ENCODE results near the gene SYNE3. TPM values are rescaled to one million over a fixed set of nuclear protein-coding genes. Genes with fewer than 3 reads are reported as not detected.

Gene SYNE3
- total RNA-seq, 5 donors from 2014 or later (not counting 1 experiment from before 2014, with no cell fraction given), result 55.6 to 92.3 (median 77.8) TPM

- Histone ChIP-seq H3K27ac (ENCODE audit: low read length) (no peak overlapping the region), H3K9me3 (peaks cover 2% of the 10 kb centered on the region), H3K4me1 (ENCODE audit: control insufficient read depth in 1 of 2, extremely low read depth in 1 of 2, insufficient read depth in 2 of 2, low read length in 2 of 2) (peaks cover 15 to 41% of the 10 kb centered on the region in 2 experiments), H3K4me3 (ENCODE audit: control insufficient read depth in 1 of 2, extremely low read depth in 1 of 2, low read length in 1 of 2) (no peak overlapping the region), H3K27me3 (replicated peaks in 1 of 2; ENCODE audit: control insufficient read depth in 2 of 2, extremely low read depth in 1 of 2, insufficient read depth in 2 of 2, low read length in 1 of 2) (no peaks in the 10 kb centered on the region), H3K36me3 (ENCODE audit: control insufficient read depth in 2 of 2, extremely low read depth in 1 of 2, insufficient read depth in 1 of 2, low read length in 1 of 2) (peaks cover 3 to 9% of the 10 kb centered on the region in 2 donors)
- ChIA-PET POLR2A (no interaction called here), CTCF (no interaction called here)
- DNase-seq (no peak), ATAC-seq (replicated peaks in 1 of 4) (no peak)
- Mint-ChIP-seq H3K36me3 (peaks cover 25% of the 10 kb centered on the region), H3K4me3 (no peak overlapping the region), H3K4me1 (peaks cover 55 to 79% (median 74%) of the 10 kb centered on the region in 3 donors), H3K27me3 (no peaks in the 10 kb centered on the region), H3K9me3 (peaks cover 0 to 8% (median 0%) of the 10 kb centered on the region in 3 donors), H3K27ac (peak overlapping the region in 1 of 2 donors; percentile 52)
- WGBS (ENCODE audit: insufficient coverage), result 93% methylated on average over 1 of the region's 2 CpGs
These were observed 24.4 kb downstream of the SYNE3 start for GRCh38 chr14:95491936-95492608.

- peaks cover 4 to 34% of the 10 kb centered on the region in 2 experiments for H3K4me1 ChIP-seq (ENCODE audit: control insufficient read depth in 1 of 2, extremely low read depth in 1 of 2, insufficient read depth in 2 of 2, low read length in 2 of 2)
- H3K4me3 ChIP-seq (ENCODE audit: control insufficient read depth in 1 of 2, extremely low read depth in 1 of 2, low read length in 1 of 2), result no peak overlapping the region
- H3K4me1 Mint-ChIP-seq, result peaks cover 55 to 78% (median 70%) of the 10 kb centered on the region in 3 donors
- peak overlapping the region; percentile 15 to 49 for H3K27ac Mint-ChIP-seq
- POLR2A ChIA-PET, result no interaction called here
- H3K4me3 Mint-ChIP-seq, result no peak overlapping the region
- peaks cover 26% of the 10 kb centered on the region for H3K36me3 Mint-ChIP-seq
- no peak for DNase-seq
- H3K27ac ChIP-seq (ENCODE audit: low read length), result no peak overlapping the region
- no peaks in the 10 kb centered on the region for H3K27me3 ChIP-seq (replicated peaks in 1 of 2; ENCODE audit: control insufficient read depth in 2 of 2, extremely low read depth in 1 of 2, insufficient read depth in 2 of 2, low read length in 1 of 2)
- peaks cover 0 to 8% (median 0%) of the 10 kb centered on the region in 3 donors for H3K9me3 Mint-ChIP-seq
- 98% methylated on average over 6 of the region's 10 CpGs for WGBS (ENCODE audit: insufficient coverage)
- peaks cover 4 to 12% of the 10 kb centered on the region in 2 donors for H3K36me3 ChIP-seq (ENCODE audit: control insufficient read depth in 2 of 2, extremely low read depth in 1 of 2, insufficient read depth in 1 of 2, low read length in 1 of 2)
- peaks cover 2% of the 10 kb centered on the region for H3K9me3 ChIP-seq
- CTCF ChIA-PET, result no interaction called here
- ATAC-seq (replicated peaks in 1 of 4), result no peak
- H3K27me3 Mint-ChIP-seq, result no peaks in the 10 kb centered on the region
These were observed 25.6 kb downstream of the SYNE3 start for GRCh38 chr14:95490727-95491451.

GRCh38 chr14:95490138-95490509 lies 26.3 kb downstream of the SYNE3 start:
- Histone ChIP-seq H3K27me3 (replicated peaks in 1 of 2; ENCODE audit: control insufficient read depth in 2 of 2, extremely low read depth in 1 of 2, insufficient read depth in 2 of 2, low read length in 1 of 2) (no peaks in the 10 kb centered on the region), H3K27ac (ENCODE audit: low read length) (no peak overlapping the region), H3K4me3 (ENCODE audit: control insufficient read depth in 1 of 2, extremely low read depth in 1 of 2, low read length in 1 of 2) (no peak overlapping the region), H3K9me3 (peaks cover 2% of the 10 kb centered on the region), H3K36me3 (ENCODE audit: control insufficient read depth in 2 of 2, extremely low read depth in 1 of 2, insufficient read depth in 1 of 2, low read length in 1 of 2) (peaks cover 3 to 12% of the 10 kb centered on the region in 2 donors), H3K4me1 (ENCODE audit: control insufficient read depth in 1 of 2, extremely low read depth in 1 of 2, insufficient read depth in 2 of 2, low read length in 2 of 2) (peaks cover 0 to 28% of the 10 kb centered on the region in 2 experiments)
- Mint-ChIP-seq H3K27ac (peak overlapping the region in 1 of 2 donors; percentile 49), H3K4me1 (peaks cover 54 to 77% (median 69%) of the 10 kb centered on the region in 3 donors), H3K4me3 (no peak overlapping the region), H3K36me3 (peaks cover 22% of the 10 kb centered on the region), H3K9me3 (peaks cover 0 to 8% (median 0%) of the 10 kb centered on the region in 3 donors), H3K27me3 (no peaks in the 10 kb centered on the region)
- ChIA-PET CTCF (interaction anchor here in 1 of 2 donors (1.1 kb wide), 1 partner anchor 38 kb away, joined by 3 read pairs; no protein-coding TSS in a partner anchor), POLR2A (no interaction called here)
- DNase-seq, result no peak
- WGBS (ENCODE audit: insufficient coverage), result 100% methylated on average over 3 of the region's 5 CpGs
- ATAC-seq (replicated peaks in 1 of 4), result no peak

- Mint-ChIP-seq H3K27ac (peak overlapping the region; percentile 27 to 66), H3K4me3 (no peak overlapping the region), H3K4me1 (peaks cover 51 to 76% (median 67%) of the 10 kb centered on the region in 3 donors), H3K9me3 (peaks cover 0 to 8% (median 0%) of the 10 kb centered on the region in 3 donors), H3K27me3 (no peaks in the 10 kb centered on the region), H3K36me3 (peaks cover 24% of the 10 kb centered on the region)
- ChIA-PET POLR2A (no interaction called here), CTCF (interaction anchor here in 1 of 2 donors (1.1 kb wide), 1 partner anchor 37 kb away, joined by 3 read pairs; no protein-coding TSS in a partner anchor)
- no peak overlapping the region for H3K4me3 ChIP-seq (ENCODE audit: control insufficient read depth in 1 of 2, extremely low read depth in 1 of 2, low read length in 1 of 2)
- ATAC-seq (replicated peaks in 1 of 4) (no peak), DNase-seq (no peak)
- H3K9me3 ChIP-seq, result peaks cover 2% of the 10 kb centered on the region
- H3K4me1 ChIP-seq (ENCODE audit: control insufficient read depth in 1 of 2, extremely low read depth in 1 of 2, insufficient read depth in 2 of 2, low read length in 2 of 2), result peaks cover 0 to 24% of the 10 kb centered on the region in 2 experiments
- H3K27me3 ChIP-seq (replicated peaks in 1 of 2; ENCODE audit: control insufficient read depth in 2 of 2, extremely low read depth in 1 of 2, insufficient read depth in 2 of 2, low read length in 1 of 2), result no peaks in the 10 kb centered on the region
- no CpG with 5 or more reads among the region's 9 CpGs for WGBS (ENCODE audit: insufficient coverage)
- peaks cover 3 to 15% of the 10 kb centered on the region in 2 donors for H3K36me3 ChIP-seq (ENCODE audit: control insufficient read depth in 2 of 2, extremely low read depth in 1 of 2, insufficient read depth in 1 of 2, low read length in 1 of 2)
- no peak overlapping the region for H3K27ac ChIP-seq (ENCODE audit: low read length)
These were observed 27.0 kb downstream of the SYNE3 start for GRCh38 chr14:95489214-95490137.

GRCh38 chr14:95488376-95489213 lies 27.9 kb downstream of the SYNE3 start:
- Mint-ChIP-seq H3K27ac (peak overlapping the region; percentile 57 to 66), H3K27me3 (no peaks in the 10 kb centered on the region), H3K36me3 (peaks cover 22% of the 10 kb centered on the region), H3K4me3 (no peak overlapping the region), H3K9me3 (peaks cover 0 to 8% (median 0%) of the 10 kb centered on the region in 3 donors), H3K4me1 (peaks cover 53 to 80% (median 68%) of the 10 kb centered on the region in 3 donors)
- Histone ChIP-seq H3K27me3 (replicated peaks in 1 of 2; ENCODE audit: control insufficient read depth in 2 of 2, extremely low read depth in 1 of 2, insufficient read depth in 2 of 2, low read length in 1 of 2) (no peaks in the 10 kb centered on the region), H3K9me3 (peaks cover 2% of the 10 kb centered on the region), H3K36me3 (ENCODE audit: control insufficient read depth in 2 of 2, extremely low read depth in 1 of 2, insufficient read depth in 1 of 2, low read length in 1 of 2) (peaks cover 3 to 16% of the 10 kb centered on the region in 2 donors), H3K4me1 (ENCODE audit: control insufficient read depth in 1 of 2, extremely low read depth in 1 of 2, insufficient read depth in 2 of 2, low read length in 2 of 2) (peaks cover 0 to 28% of the 10 kb centered on the region in 2 experiments), H3K27ac (ENCODE audit: low read length) (no peak overlapping the region), H3K4me3 (ENCODE audit: control insufficient read depth in 1 of 2, extremely low read depth in 1 of 2, low read length in 1 of 2) (no peak overlapping the region)
- WGBS (ENCODE audit: insufficient coverage), result 98% methylated on average over 6 of the region's 6 CpGs
- ChIA-PET POLR2A (no interaction called here), CTCF (interaction anchor here in 1 of 2 donors (1.1 kb wide), 1 partner anchor 36 kb away, joined by 3 read pairs; no protein-coding TSS in a partner anchor)
- ATAC-seq (replicated peaks in 1 of 4) (no peak), DNase-seq (no peak)
